HG03097 (cell line): Measurements from ENCODE around the gene IL21R.
"Not testable (repeated sequence)": the region's sequence is repeated elsewhere in the genome, so short reads cannot be mapped to it uniquely, and the experiment has no call there.

ENCODE experiments used
- ATAC-seq: cut with Tn5 transposase; IDR thresholded peaks from one replicate; pipeline ENCODE4 v1.9.1; 2021; ENCODE audit not compliant: unreplicated experiment, low FRiP score

The IL21R gene

GRCh38 chr16:27374221-27374803 is 27.7 kb upstream of the IL21R start:
- peak; percentile 28 for ATAC-seq

GRCh38 chr16:27374804-27375425 is 27.1 kb upstream of the IL21R start:
- ATAC-seq = peak; percentile 45

DNA sequence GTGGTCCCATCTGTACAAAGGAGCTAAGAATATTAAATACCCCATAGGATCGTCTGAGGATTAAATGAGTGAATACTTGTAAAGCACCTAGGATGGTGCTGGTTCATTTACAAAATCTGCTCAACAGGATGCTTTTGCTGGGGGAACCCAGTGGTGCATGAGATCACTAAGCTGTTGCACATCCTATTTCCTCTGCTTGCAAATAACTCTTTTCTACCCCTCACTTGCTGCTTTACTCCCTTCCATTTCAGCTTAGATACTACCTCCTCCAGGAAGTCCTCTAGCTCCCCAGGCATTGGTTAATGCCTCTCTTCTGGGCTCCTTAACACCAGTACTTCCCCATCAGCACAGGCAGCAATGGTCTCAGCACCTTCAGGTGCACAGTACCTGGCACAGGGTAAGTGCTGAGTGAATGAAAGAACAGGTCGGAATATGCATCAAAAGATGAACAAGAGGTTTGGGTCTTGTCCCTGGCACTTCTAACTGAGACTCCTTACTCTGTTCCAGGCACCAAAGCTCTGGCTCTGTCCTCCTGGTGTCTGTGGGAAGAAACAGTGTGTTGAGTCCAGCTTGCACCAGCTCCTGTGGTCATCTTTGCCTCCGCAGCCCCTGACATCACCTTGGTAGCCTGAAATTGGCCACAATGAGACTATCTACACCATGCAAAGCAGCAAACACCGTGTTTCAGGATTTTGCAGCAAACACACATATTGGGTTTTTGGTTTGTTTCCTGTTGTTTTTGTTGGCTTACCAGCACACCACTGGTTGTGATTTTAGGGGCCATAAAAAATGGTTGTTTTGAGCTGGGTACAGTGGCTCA is 24.1 kb upstream of the IL21R start:
- no peak for ATAC-seq

GRCh38 chr16:27378871-27379481 is 23.0 kb upstream of the IL21R start:
- no peak for ATAC-seq

DNA sequence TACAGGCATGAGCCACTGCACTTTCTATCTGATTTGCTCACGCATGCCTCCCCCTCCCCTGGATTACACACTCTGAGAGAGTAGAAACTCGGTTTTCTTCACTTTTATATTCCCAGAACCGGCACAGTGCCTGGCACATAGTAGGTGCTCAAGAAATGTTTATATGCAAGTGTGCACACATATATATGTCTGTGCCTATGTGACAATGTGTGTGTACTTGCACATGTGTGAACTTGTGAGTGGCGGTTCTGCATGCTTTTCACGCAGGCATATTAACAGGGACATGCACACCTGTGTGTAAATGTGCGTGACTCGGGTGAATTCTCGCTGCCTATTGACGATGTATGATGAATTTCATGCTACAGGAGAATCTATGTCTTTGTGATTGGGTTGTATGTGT is 22.1 kb upstream of the IL21R start:
- ATAC-seq = no peak

- ATAC-seq = no peak
These were observed 20.7 kb upstream of the IL21R start for GRCh38 chr16:27381236-27381635.

- ATAC-seq = no peak
These were observed 19.8 kb upstream of the IL21R start for GRCh38 chr16:27381974-27382855.

GRCh38 chr16:27383556-27384243 is 18.3 kb upstream of the IL21R start:
- no peak for ATAC-seq

- ATAC-seq = no peak
These were observed 17.5 kb upstream of the IL21R start for GRCh38 chr16:27384425-27384824.

GRCh38 chr16:27385398-27385797 is 16.6 kb upstream of the IL21R start:
- no peak for ATAC-seq

DNA sequence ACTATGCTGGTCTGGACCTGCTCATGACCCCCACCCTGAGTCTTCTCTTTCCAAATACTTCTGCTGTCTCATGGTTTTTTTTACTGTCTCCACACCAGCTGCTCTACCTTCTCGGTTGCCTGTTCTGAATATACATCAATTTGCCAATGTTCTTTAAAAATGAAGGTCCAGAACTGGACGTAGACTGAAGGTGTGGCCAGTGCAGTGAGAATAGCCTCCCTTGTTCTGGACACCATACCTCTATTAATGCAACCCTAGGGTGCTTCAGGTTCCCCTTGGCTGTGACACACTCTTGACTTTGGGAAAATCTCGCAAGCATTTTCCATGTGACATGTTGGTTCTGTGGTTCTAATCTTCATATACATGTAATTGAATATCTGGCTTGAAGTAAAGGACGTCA is 15.3 kb upstream of the IL21R start:
- ATAC-seq = no peak

GRCh38 chr16:27387724-27388123 is 14.2 kb upstream of the IL21R start:
- ATAC-seq = peak; percentile 64

DNA sequence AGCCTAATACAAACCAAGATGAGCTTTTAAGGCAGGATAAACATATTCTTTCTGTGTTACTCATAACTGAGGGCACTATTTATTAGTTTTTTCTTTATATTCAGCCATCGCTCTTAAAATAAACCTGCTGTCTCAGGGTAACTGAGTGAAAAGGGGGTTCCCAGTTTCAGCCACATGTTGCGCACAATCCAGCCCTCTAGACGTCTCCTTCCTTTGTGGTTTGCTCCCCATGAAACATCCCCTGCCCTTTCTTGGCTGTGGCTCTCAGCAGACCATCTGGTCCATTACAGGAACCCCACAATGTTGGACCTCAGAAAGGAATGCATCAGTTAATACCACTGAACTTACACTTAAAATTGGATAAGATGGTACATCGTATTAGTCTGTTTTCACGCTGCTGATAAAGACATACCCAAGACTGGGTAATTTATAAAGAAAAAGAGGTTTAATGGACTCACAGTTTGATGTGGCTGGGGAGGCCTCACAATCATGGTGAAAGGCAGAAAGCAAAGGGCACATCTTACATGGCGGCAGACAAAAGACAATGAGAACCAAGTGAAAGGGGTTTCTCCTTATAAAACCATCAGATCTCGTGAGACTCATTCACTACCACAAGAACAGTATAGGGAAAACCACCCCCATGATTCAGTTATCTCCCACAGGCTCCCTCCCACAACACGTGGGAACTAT is 12.6 kb upstream of the IL21R start:
- ATAC-seq = no peak

DNA sequence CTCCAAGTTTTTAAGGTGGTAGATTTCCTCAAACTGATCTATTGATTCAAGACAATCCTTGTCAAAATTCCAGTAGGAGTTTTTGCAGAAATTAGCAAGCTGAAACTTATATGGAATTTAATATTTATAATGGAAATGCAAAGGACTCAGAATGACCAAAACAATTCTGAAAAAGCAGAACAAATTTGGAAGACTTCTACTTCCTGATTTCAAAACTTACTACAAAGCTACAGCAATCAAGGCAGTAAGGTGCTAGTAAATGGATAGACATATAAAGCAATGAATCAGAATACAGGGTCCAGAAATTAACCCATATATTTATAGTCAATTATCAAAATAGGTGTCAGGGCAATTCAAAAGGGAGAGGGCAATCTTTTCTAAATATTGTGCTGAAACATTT is 11.8 kb upstream of the IL21R start:
- ATAC-seq = no peak

- ATAC-seq = no peak
These were observed 9.3 kb upstream of the IL21R start for GRCh38 chr16:27392671-27393070.

DNA sequence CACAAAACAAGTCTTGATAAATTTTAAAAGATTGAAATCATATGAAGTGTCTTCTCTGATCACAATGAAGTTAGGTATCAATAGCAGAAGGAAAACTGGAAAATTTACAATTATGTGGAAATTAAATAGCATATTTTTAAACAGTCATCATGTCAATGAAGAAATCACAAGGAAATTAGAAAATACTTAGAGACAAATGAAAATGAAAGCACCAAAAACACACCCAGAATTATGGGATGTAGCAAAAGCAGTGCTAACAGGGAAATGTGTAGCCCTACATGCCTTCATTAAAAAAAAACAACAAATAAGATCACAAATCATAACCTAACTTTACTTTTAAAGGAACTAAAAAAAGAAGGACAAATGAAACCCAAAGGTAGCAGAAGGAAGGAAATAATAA is 7.5 kb upstream of the IL21R start:
- no peak for ATAC-seq

GRCh38 chr16:27398341-27398893 is 3.6 kb upstream of the IL21R start:
- not testable (repeated sequence) for ATAC-seq

GRCh38 chr16:27398894-27399853 is 2.8 kb upstream of the IL21R start:
- no peak for ATAC-seq
